IgD-negative memory B cell (primary cell): ENCODE results near the gene PIK3CB. TPM values are rescaled to one million over a fixed set of nuclear protein-coding genes. Genes with fewer than 3 reads are reported as not detected.
"Not testable (repeated sequence)": the region's sequence is repeated elsewhere in the genome, so short reads cannot be mapped to it uniquely, and the experiment has no call there.

ENCODE experiments used
- H3K27ac Mint-ChIP-seq, 3 donors: one replicate each; pipeline ENCODE4 v1.8.0; 2020 to 2022; ENCODE audit warnings: mild to moderate bottlenecking in 3 of 3, mixed read lengths in 3 of 3, moderate library complexity in 1 of 3
- H3K27me3 Mint-ChIP-seq: one replicate; pipeline ENCODE4 v1.8.0; 2021; ENCODE audit warnings: mixed read lengths
- H3K36me3 Mint-ChIP-seq: one replicate; pipeline ENCODE4 v1.8.0; 2020; ENCODE audit warnings: mild to moderate bottlenecking, mixed read lengths
- H3K4me1 Mint-ChIP-seq, 3 donors: one replicate each; pipeline ENCODE4 v1.8.0; 2020 to 2022; ENCODE audit warnings: mixed read lengths in 3 of 3, mild to moderate bottlenecking in 1 of 3
- H3K4me3 Mint-ChIP-seq, 4 donors: one replicate each; pipeline ENCODE4 v1.8.0; 2020 to 2022; ENCODE audit warnings: mild to moderate bottlenecking in 4 of 4, mixed read lengths in 4 of 4, moderate library complexity in 3 of 4
- H3K9me3 Mint-ChIP-seq, 3 donors: one replicate each; pipeline ENCODE4 v1.8.0; 2020 to 2021; ENCODE audit warnings: mixed read lengths in 3 of 3, mild to moderate bottlenecking in 1 of 3
- polyA plus RNA-seq: library from polyadenylated mRNA; unstranded; fragments of 300-500 nt; fragmentation: Illumina TruSeq; gene quantifications from one replicate; pipeline ENCODE4 v1.2.3, GENCODE V29; 2021

PIK3CB gene
- polyA plus RNA-seq, 1 donor from 2014 or later, result 9.2 TPM

- peaks cover 8 to 13% (median 9%) of the 10 kb centered on the region in 3 donors for H3K4me1 Mint-ChIP-seq
- peak overlapping the region in 1 of 3 donors; percentile 48 for H3K27ac Mint-ChIP-seq
- no peaks in the 10 kb centered on the region for H3K27me3 Mint-ChIP-seq
- H3K4me3 Mint-ChIP-seq, result no peak overlapping the region
- H3K9me3 Mint-ChIP-seq, result peaks cover 0 to 2% (median 0%) of the 10 kb centered on the region in 3 donors
- H3K36me3 Mint-ChIP-seq, result peaks cover 2% of the 10 kb centered on the region
Observed at GRCh38 chr3:138801792-138802191, 32.9 kb downstream of the PIK3CB start.

- no peaks in the 10 kb centered on the region for H3K27me3 Mint-ChIP-seq
- H3K4me3 Mint-ChIP-seq, result no peak overlapping the region
- H3K9me3 Mint-ChIP-seq, result peaks cover 0 to 2% (median 0%) of the 10 kb centered on the region in 3 donors
- peaks cover 9 to 16% (median 9%) of the 10 kb centered on the region in 3 donors for H3K4me1 Mint-ChIP-seq
- H3K27ac Mint-ChIP-seq, result no peak overlapping the region
- H3K36me3 Mint-ChIP-seq, result peaks cover 2% of the 10 kb centered on the region
Observed at GRCh38 chr3:138800248-138800647, 34.5 kb downstream of the PIK3CB start.

- H3K27me3 Mint-ChIP-seq, result no peaks in the 10 kb centered on the region
- no peak overlapping the region for H3K27ac Mint-ChIP-seq
- no peak overlapping the region for H3K4me3 Mint-ChIP-seq
- peaks cover 9 to 16% (median 9%) of the 10 kb centered on the region in 3 donors for H3K4me1 Mint-ChIP-seq
- H3K9me3 Mint-ChIP-seq, result peaks cover 0 to 2% (median 0%) of the 10 kb centered on the region in 3 donors
- peaks cover 2% of the 10 kb centered on the region for H3K36me3 Mint-ChIP-seq
Observed at GRCh38 chr3:138799822-138800221, 34.9 kb downstream of the PIK3CB start.

GRCh38 chr3:138797508-138798038 is 37.2 kb downstream of the PIK3CB start:
- Mint-ChIP-seq H3K36me3 (peaks cover 6% of the 10 kb centered on the region), H3K9me3 (peaks cover 0 to 2% (median 0%) of the 10 kb centered on the region in 3 donors), H3K4me1 (peaks cover 5 to 13% (median 9%) of the 10 kb centered on the region in 3 donors), H3K27me3 (no peaks in the 10 kb centered on the region), H3K27ac (no peak overlapping the region), H3K4me3 (no peak overlapping the region)

GRCh38 chr3:138796761-138797160 is 38.0 kb downstream of the PIK3CB start:
- Mint-ChIP-seq H3K9me3 (peaks cover 0 to 2% (median 0%) of the 10 kb centered on the region in 3 donors), H3K4me1 (peaks cover 5 to 14% (median 9%) of the 10 kb centered on the region in 3 donors), H3K4me3 (no peak overlapping the region), H3K27me3 (no peaks in the 10 kb centered on the region), H3K27ac (no peak overlapping the region), H3K36me3 (peaks cover 6% of the 10 kb centered on the region)

- H3K27ac Mint-ChIP-seq, result peak overlapping the region in 2 of 3 donors; percentile 6 to 77
- H3K36me3 Mint-ChIP-seq, result peaks cover 7% of the 10 kb centered on the region
- no peaks in the 10 kb centered on the region for H3K27me3 Mint-ChIP-seq
- peaks cover 5 to 12% (median 9%) of the 10 kb centered on the region in 3 donors for H3K4me1 Mint-ChIP-seq
- no peak overlapping the region for H3K4me3 Mint-ChIP-seq
- H3K9me3 Mint-ChIP-seq, result no peaks in the 10 kb centered on the region
Observed at GRCh38 chr3:138786788-138787271, 47.9 kb downstream of the PIK3CB start.

- Mint-ChIP-seq H3K4me1 (peaks cover 0 to 6% (median 6%) of the 10 kb centered on the region in 3 donors), H3K27me3 (no peaks in the 10 kb centered on the region), H3K36me3 (peaks cover 7% of the 10 kb centered on the region), H3K4me3 (no peak overlapping the region), H3K27ac (no peak overlapping the region), H3K9me3 (no peaks in the 10 kb centered on the region)
Observed at GRCh38 chr3:138785951-138786350, 48.8 kb downstream of the PIK3CB start.

- not testable (repeated sequence) for H3K9me3 Mint-ChIP-seq, H3K27me3 Mint-ChIP-seq, H3K4me1 Mint-ChIP-seq, H3K36me3 Mint-ChIP-seq, H3K27ac Mint-ChIP-seq, H3K4me3 Mint-ChIP-seq
Observed at GRCh38 chr3:138785362-138785857, 49.3 kb downstream of the PIK3CB start.

GRCh38 chr3:138782755-138783154 is 52.0 kb downstream of the PIK3CB start:
- no peaks in the 10 kb centered on the region for H3K9me3 Mint-ChIP-seq
- peak overlapping the region in 1 of 3 donors; percentile 24 for H3K27ac Mint-ChIP-seq
- no peak overlapping the region for H3K4me3 Mint-ChIP-seq
- H3K36me3 Mint-ChIP-seq, result peaks cover 9% of the 10 kb centered on the region
- no peaks in the 10 kb centered on the region for H3K27me3 Mint-ChIP-seq
- peaks cover 0 to 11% (median 7%) of the 10 kb centered on the region in 3 donors for H3K4me1 Mint-ChIP-seq

- peaks cover 0 to 9% (median 5%) of the 10 kb centered on the region in 3 donors for H3K4me1 Mint-ChIP-seq
- H3K9me3 Mint-ChIP-seq, result no peaks in the 10 kb centered on the region
- H3K27ac Mint-ChIP-seq, result peak overlapping the region in 1 of 3 donors; percentile 78
- peaks cover 9% of the 10 kb centered on the region for H3K36me3 Mint-ChIP-seq
- H3K27me3 Mint-ChIP-seq, result no peaks in the 10 kb centered on the region
- H3K4me3 Mint-ChIP-seq, result no peak overlapping the region
Observed at GRCh38 chr3:138781012-138781470, 53.7 kb downstream of the PIK3CB start.

- no peak overlapping the region for H3K27ac Mint-ChIP-seq
- H3K27me3 Mint-ChIP-seq, result no peaks in the 10 kb centered on the region
- H3K4me1 Mint-ChIP-seq, result peaks cover 4 to 11% (median 4%) of the 10 kb centered on the region in 3 donors
- H3K4me3 Mint-ChIP-seq, result no peak overlapping the region
- H3K36me3 Mint-ChIP-seq, result peaks cover 9% of the 10 kb centered on the region
- no peaks in the 10 kb centered on the region for H3K9me3 Mint-ChIP-seq
Observed at GRCh38 chr3:138778643-138779042, 56.1 kb downstream of the PIK3CB start.

GRCh38 chr3:138776961-138777360 is 57.8 kb downstream of the PIK3CB start:
- Mint-ChIP-seq H3K36me3 (peaks cover 6% of the 10 kb centered on the region), H3K4me1 (peaks cover 4 to 11% (median 4%) of the 10 kb centered on the region in 3 donors), H3K4me3 (no peak overlapping the region), H3K27ac (no peak overlapping the region), H3K27me3 (no peaks in the 10 kb centered on the region), H3K9me3 (no peaks in the 10 kb centered on the region)

GRCh38 chr3:138775254-138775595 is 59.5 kb downstream of the PIK3CB start:
- no peak overlapping the region for H3K27ac Mint-ChIP-seq
- H3K4me1 Mint-ChIP-seq, result peaks cover 4 to 9% (median 4%) of the 10 kb centered on the region in 3 donors
- H3K4me3 Mint-ChIP-seq, result no peak overlapping the region
- peaks cover 6% of the 10 kb centered on the region for H3K36me3 Mint-ChIP-seq
- H3K27me3 Mint-ChIP-seq, result no peaks in the 10 kb centered on the region
- no peaks in the 10 kb centered on the region for H3K9me3 Mint-ChIP-seq

- peaks cover 11% of the 10 kb centered on the region for H3K36me3 Mint-ChIP-seq
- peaks cover 4 to 9% (median 4%) of the 10 kb centered on the region in 3 donors for H3K4me1 Mint-ChIP-seq
- no peaks in the 10 kb centered on the region for H3K9me3 Mint-ChIP-seq
- no peak overlapping the region for H3K27ac Mint-ChIP-seq
- no peaks in the 10 kb centered on the region for H3K27me3 Mint-ChIP-seq
- no peak overlapping the region for H3K4me3 Mint-ChIP-seq
Observed at GRCh38 chr3:138774529-138775253, 60.0 kb downstream of the PIK3CB start.

- no peak overlapping the region for H3K4me3 Mint-ChIP-seq
- H3K4me1 Mint-ChIP-seq, result peaks cover 0 to 6% (median 2%) of the 10 kb centered on the region in 3 donors
- H3K9me3 Mint-ChIP-seq, result peaks cover 1 to 4% (median 3%) of the 10 kb centered on the region in 3 donors
Observed at GRCh38 chr3:138771585-138771984, 63.1 kb downstream of the PIK3CB start.

More at GRCh38 chr3:138771585-138771984, 63.1 kb downstream of the PIK3CB start:
- Mint-ChIP-seq H3K27me3 (no peaks in the 10 kb centered on the region), H3K27ac (no peak overlapping the region), H3K36me3 (peaks cover 16% of the 10 kb centered on the region)
